Measurements from ENCODE around the gene IQSEC1.
"Not testable (repeated sequence)": the region's sequence is repeated elsewhere in the genome, so short reads cannot be mapped to it uniquely, and the experiment has no call there.

- not testable (repeated sequence) for TF ChIP-seq CTCF (optimal IDR thresholded peaks at IDR 0.05 in 1 of 3, IDR thresholded peaks at IDR 0.05 in 1 of 3, conservative IDR thresholded peaks at IDR 0.05 in 1 of 3; ENCODE audit: extremely low read depth in 1 of 3, insufficient read depth in 2 of 3, low read length in 3 of 3); EZH2 (IDR thresholded peaks at IDR 0.05; ENCODE audit: low read length)
Measured at GRCh38 chr3:12881858-12882257, 191.4 kb downstream of the IQSEC1 start.
